GM23338 (cell line): ENCODE measurements around the gene SPATA25. TPM values are rescaled to one million over a fixed set of nuclear protein-coding genes. Genes with fewer than 3 reads are reported as not detected.

ENCODE experiments used
- ATAC-seq: fragments of 200-7000 bp; cut with Tn5 transposase; 3 replicates; pipeline ENCODE4 v1.9.1; 2020
- DNase-seq: peaks from one replicate; pipeline ENCODE4 v3.0.0-alpha.2; 2015; ENCODE audit warnings: low spot score
- H2AFZ ChIP-seq: fragments of 200-600 bp; sonication (generic); 2 replicates; pipeline ENCODE4 v1.8.0; 2016; ENCODE audit warnings: antibody characterized with exemption, mild to moderate bottlenecking, moderate library complexity
- H3F3A ChIP-seq: fragments of 200-600 bp; sonication (generic); replicated peaks from 2 replicates; pipeline ENCODE4 v1.8.0; 2017; ENCODE audit warnings: antibody characterized with exemption, mixed run types, low read depth
- H3K27ac ChIP-seq: fragments of 200-600 bp; sonication (generic); 2 replicates; pipeline ENCODE4 v1.6.1; 2016; ENCODE audit warnings: low read depth
- H3K27me3 ChIP-seq: fragments of 200-600 bp; sonication (generic); 2 replicates; pipeline ENCODE4 v1.8.0; 2016; ENCODE audit warnings: mild to moderate bottlenecking, mixed run types, moderate library complexity; ENCODE audit not compliant: insufficient read depth
- H3K36me3 ChIP-seq: fragments of 200-600 bp; sonication (generic); 2 replicates; pipeline ENCODE4 v1.8.0; 2016; ENCODE audit warnings: mild to moderate bottlenecking; ENCODE audit not compliant: insufficient read depth
- H3K4me1 ChIP-seq: fragments of 200-600 bp; sonication (generic); 2 replicates; pipeline ENCODE4 v1.8.0; 2016; ENCODE audit warnings: mild to moderate bottlenecking, moderate library complexity; ENCODE audit not compliant: insufficient read depth
- H3K4me2 ChIP-seq: fragments of 200-600 bp; sonication (generic); 2 replicates; pipeline ENCODE4 v1.7.1; 2017; ENCODE audit warnings: mixed run types
- H3K4me3 ChIP-seq: fragments of 200-600 bp; sonication (generic); 2 replicates; pipeline ENCODE4 v1.6.1; 2016; ENCODE audit warnings: mixed run types
- H3K79me2 ChIP-seq: fragments of 200-600 bp; sonication (generic); replicated peaks from 2 replicates; pipeline ENCODE4 v1.8.0; 2017; ENCODE audit warnings: mild to moderate bottlenecking; ENCODE audit not compliant: insufficient read depth
- H3K9me2 ChIP-seq: fragments of 200-600 bp; sonication (generic); 2 replicates; pipeline ENCODE4 v1.8.0; 2017; ENCODE audit not compliant: insufficient read depth
- H4K20me1 ChIP-seq: fragments of 200-600 bp; sonication (generic); replicated peaks from 2 replicates; pipeline ENCODE4 v1.8.0; 2017; ENCODE audit warnings: mild to moderate bottlenecking; ENCODE audit not compliant: insufficient read depth
- H3K27ac Mint-ChIP-seq: 2 replicates; pipeline ENCODE4 v1.8.0; 2020; ENCODE audit warnings: inconsistent platforms, mild to moderate bottlenecking, moderate library complexity, mixed read lengths
- H3K27me3 Mint-ChIP-seq: 3 replicates; pipeline ENCODE4 v1.8.0; 2022; ENCODE audit warnings: low read depth, mild to moderate bottlenecking, moderate library complexity, mixed read lengths, inconsistent platforms; ENCODE audit not compliant: insufficient read depth, poor library complexity
- H3K36me3 Mint-ChIP-seq: 3 replicates; pipeline ENCODE4 v1.8.0; 2021; ENCODE audit warnings: low read depth, mild to moderate bottlenecking, inconsistent platforms, moderate library complexity, mixed read lengths
- H3K4me1 Mint-ChIP-seq: 3 replicates; pipeline ENCODE4 v1.8.0; 2020; ENCODE audit warnings: mild to moderate bottlenecking, inconsistent platforms, mixed read lengths
- H3K4me3 Mint-ChIP-seq: 3 replicates; pipeline ENCODE4 v1.8.0; 2021; ENCODE audit warnings: moderate library complexity, mild to moderate bottlenecking, inconsistent platforms, mixed read lengths
- H3K9me3 Mint-ChIP-seq: 3 replicates; pipeline ENCODE4 v1.8.0; 2020; ENCODE audit warnings: moderate library complexity, mild to moderate bottlenecking, inconsistent platforms, mixed read lengths
- EZH2 ChIP-seq: fragments of 200-600 bp; sonication (generic); IDR thresholded peaks from one replicate; pipeline ENCODE4 v1.8.0; 2017; ENCODE audit warnings: antibody characterized with exemption, mild to moderate bottlenecking, low read depth; ENCODE audit not compliant: unreplicated experiment
- EZH2phosphoT487 ChIP-seq: fragments of 200-600 bp; sonication (generic); IDR thresholded peaks from one replicate; pipeline ENCODE4 v1.8.1; 2018; ENCODE audit warnings: antibody characterized with exemption; ENCODE audit not compliant: unreplicated experiment
- STAT1 ChIP-seq: IDR thresholded peaks from one replicate; pipeline ENCODE4 v1.6.1; 2016; ENCODE audit warnings: antibody characterized with exemption; ENCODE audit not compliant: unreplicated experiment
- ZNF114 ChIP-seq: fragments of 250-450 bp; sonication (Bioruptor Pico); IDR thresholded peaks from 2 replicates; pipeline ENCODE4 v1.5.0; 2020; ENCODE audit warnings: mild to moderate bottlenecking, moderate library complexity
- polyA plus RNA-seq: library from polyadenylated mRNA; unstranded; fragments of >200 nt; fragmentation: Nextera tagmentation; extraction: Ambion mirVana; gene quantifications from 2 replicates; pipeline ENCODE4 v1.2.1, GENCODE V29; 2016
- total RNA-seq: library from RNA; depleted of rRNA; stranded (reverse); fragments of >200 nt; shearing (Covaris generic); gene quantifications from 2 replicates; pipeline ENCODE4 v1.2.3, GENCODE V29; 2014
- TF ChIP-seq, protein P1 (sequence below): fragments of 250-450 bp; sonication (Bioruptor Pico); IDR thresholded peaks from 2 replicates; pipeline ENCODE4 v1.5.0; 2020; ENCODE audit warnings: mild to moderate bottlenecking, moderate library complexity
- TF ChIP-seq, protein P2 (sequence below): IDR thresholded peaks from 2 replicates; pipeline ENCODE4 v1.6.1; 2016; ENCODE audit warnings: antibody characterized with exemption

Gene SPATA25
- total and polyA plus RNA-seq, 2 experiments from 2014 or later: 7.5 TPM; not detected in 1

DNA sequence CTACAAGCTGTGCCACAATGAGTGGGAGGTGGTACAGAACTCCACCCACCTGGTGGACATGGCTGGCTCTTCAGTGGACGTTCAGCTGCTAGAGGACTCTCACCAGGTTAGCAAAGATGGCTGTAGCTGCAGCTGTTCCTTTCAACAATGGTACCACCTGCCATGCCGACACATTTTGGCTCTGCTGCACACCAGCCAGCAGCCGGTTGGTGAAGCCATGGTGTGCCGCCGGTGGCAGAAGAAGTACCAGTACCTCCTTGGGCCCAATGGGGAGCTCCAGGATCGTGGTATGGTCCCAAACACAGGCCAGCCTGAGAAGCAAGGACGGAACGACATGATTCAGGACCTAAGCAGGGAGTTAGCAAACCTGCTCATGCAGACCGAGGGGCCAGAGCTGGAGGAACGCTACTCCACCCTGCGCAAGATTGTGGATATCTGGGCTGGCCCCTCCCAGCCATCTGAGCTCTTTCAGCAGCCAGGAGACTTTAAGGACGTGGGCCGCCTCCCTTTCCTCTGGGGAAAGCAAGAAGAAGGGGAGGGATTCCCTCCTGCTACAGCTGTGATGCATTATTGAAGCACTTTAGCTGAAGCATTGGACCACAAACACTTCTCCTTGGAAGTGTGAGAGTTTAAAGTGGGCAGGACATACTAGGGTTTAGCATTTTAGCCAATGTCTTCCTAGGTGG is 9.2 kb downstream of the SPATA25 start:
- Histone ChIP-seq H3K27me3 (no peaks in the 10 kb centered on the region), H3K27ac (no peak overlapping the region), H3K9me2 (no peaks in the 10 kb centered on the region), H4K20me1 (peaks cover 11% of the 10 kb centered on the region; the same call in 1 of the 2 replicates), H3K4me3 (no peak overlapping the region), H2AFZ (no peak overlapping the region), H3K79me2 (peaks cover 14% of the 10 kb centered on the region), H3F3A (no peaks in the 10 kb centered on the region), H3K4me1 (no peaks in the 10 kb centered on the region), H3K36me3 (no peaks in the 10 kb centered on the region), H3K4me2 (no peak overlapping the region)
- no peak for ATAC-seq
- no peak overlapping the region for H3K27ac Mint-ChIP-seq
- no peak for DNase-seq
- peaks cover 6% of the 10 kb centered on the region for H3K27me3 Mint-ChIP-seq
- no peak for TF ChIP-seq EZH2
- no peak for TF ChIP-seq STAT1
- no peak for TF ChIP-seq EZH2phosphoT487
- TF ChIP-seq, protein P1, sequence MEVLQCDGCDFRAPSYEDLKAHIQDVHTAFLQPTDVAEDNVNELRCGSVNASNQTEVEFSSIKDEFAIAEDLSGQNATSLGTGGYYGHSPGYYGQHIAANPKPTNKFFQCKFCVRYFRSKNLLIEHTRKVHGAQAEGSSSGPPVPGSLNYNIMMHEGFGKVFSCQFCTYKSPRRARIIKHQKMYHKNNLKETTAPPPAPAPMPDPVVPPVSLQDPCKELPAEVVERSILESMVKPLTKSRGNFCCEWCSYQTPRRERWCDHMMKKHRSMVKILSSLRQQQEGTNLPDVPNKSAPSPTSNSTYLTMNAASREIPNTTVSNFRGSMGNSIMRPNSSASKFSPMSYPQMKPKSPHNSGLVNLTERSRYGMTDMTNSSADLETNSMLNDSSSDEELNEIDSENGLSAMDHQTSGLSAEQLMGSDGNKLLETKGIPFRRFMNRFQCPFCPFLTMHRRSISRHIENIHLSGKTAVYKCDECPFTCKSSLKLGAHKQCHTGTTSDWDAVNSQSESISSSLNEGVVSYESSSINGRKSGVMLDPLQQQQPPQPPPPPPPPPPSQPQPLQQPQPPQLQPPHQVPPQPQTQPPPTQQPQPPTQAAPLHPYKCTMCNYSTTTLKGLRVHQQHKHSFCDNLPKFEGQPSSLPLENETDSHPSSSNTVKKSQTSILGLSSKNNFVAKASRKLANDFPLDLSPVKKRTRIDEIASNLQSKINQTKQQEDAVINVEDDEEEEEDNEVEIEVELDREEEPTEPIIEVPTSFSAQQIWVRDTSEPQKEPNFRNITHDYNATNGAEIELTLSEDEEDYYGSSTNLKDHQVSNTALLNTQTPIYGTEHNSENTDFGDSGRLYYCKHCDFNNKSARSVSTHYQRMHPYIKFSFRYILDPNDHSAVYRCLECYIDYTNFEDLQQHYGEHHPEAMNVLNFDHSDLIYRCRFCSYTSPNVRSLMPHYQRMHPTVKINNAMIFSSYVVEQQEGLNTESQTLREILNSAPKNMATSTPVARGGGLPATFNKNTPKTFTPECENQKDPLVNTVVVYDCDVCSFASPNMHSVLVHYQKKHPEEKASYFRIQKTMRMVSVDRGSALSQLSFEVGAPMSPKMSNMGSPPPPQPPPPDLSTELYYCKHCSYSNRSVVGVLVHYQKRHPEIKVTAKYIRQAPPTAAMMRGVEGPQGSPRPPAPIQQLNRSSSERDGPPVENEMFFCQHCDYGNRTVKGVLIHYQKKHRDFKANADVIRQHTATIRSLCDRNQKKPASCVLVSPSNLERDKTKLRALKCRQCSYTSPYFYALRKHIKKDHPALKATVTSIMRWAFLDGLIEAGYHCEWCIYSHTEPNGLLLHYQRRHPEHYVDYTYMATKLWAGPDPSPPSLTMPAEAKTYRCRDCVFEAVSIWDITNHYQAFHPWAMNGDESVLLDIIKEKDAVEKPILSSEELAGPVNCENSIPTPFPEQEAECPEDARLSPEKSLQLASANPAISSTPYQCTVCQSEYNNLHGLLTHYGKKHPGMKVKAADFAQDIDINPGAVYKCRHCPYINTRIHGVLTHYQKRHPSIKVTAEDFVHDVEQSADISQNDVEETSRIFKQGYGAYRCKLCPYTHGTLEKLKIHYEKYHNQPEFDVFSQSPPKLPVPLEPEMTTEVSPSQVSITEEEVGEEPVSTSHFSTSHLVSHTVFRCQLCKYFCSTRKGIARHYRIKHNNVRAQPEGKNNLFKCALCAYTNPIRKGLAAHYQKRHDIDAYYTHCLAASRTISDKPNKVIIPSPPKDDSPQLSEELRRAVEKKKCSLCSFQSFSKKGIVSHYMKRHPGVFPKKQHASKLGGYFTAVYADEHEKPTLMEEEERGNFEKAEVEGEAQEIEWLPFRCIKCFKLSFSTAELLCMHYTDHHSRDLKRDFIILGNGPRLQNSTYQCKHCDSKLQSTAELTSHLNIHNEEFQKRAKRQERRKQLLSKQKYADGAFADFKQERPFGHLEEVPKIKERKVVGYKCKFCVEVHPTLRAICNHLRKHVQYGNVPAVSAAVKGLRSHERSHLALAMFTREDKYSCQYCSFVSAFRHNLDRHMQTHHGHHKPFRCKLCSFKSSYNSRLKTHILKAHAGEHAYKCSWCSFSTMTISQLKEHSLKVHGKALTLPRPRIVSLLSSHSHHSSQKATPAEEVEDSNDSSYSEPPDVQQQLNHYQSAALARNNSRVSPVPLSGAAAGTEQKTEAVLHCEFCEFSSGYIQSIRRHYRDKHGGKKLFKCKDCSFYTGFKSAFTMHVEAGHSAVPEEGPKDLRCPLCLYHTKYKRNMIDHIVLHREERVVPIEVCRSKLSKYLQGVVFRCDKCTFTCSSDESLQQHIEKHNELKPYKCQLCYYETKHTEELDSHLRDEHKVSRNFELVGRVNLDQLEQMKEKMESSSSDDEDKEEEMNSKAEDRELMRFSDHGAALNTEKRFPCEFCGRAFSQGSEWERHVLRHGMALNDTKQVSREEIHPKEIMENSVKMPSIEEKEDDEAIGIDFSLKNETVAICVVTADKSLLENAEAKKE (CRISPR knock-in tag): no peak
- no peak for TF ChIP-seq ZNF114 (CRISPR knock-in tag)
- H3K4me3 Mint-ChIP-seq: no peak overlapping the region
- H3K36me3 Mint-ChIP-seq: peaks cover 17% of the 10 kb centered on the region
- peaks cover 4% of the 10 kb centered on the region; the same call in 1 of the 3 replicates for H3K9me3 Mint-ChIP-seq
- peaks cover 8% of the 10 kb centered on the region; the same call in 2 of the 3 replicates for H3K4me1 Mint-ChIP-seq

DNA sequence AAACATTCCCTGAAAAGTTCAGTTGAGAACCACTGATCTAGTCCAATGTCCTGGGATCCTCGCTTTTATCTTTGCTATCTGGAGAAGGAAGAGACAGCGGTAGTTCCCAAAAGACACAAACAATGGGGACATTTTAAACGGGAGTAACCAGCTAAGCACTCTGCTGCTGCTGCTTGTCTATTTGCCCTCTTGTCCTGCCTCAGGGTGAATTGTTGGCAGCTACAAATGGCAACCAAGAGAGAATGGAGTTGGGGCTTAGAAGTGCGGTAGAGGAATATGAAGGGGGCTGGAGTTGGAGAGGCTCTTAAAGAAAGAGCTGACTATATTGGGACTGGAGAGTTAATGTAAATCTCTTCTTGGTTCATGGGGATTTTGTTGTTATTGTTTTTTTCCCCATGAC is 12.8 kb downstream of the SPATA25 start:
- Mint-ChIP-seq H3K36me3 (peaks cover 9% of the 10 kb centered on the region; the same call in 1 of the 3 replicates), H3K4me3 (no peak overlapping the region), H3K27ac (no peak overlapping the region), H3K4me1 (no peaks in the 10 kb centered on the region), H3K9me3 (peaks cover 4% of the 10 kb centered on the region; the same call in 1 of the 3 replicates), H3K27me3 (peaks cover 5% of the 10 kb centered on the region)
- no peak for ATAC-seq
- Histone ChIP-seq H3K27me3 (no peaks in the 10 kb centered on the region), H3K79me2 (no peaks in the 10 kb centered on the region), H3K4me2 (no peak overlapping the region), H3K36me3 (no peaks in the 10 kb centered on the region), H3K4me1 (no peaks in the 10 kb centered on the region), H4K20me1 (no peaks in the 10 kb centered on the region), H3K27ac (no peak overlapping the region), H3F3A (no peaks in the 10 kb centered on the region), H3K9me2 (no peaks in the 10 kb centered on the region), H3K4me3 (no peak overlapping the region), H2AFZ (no peak overlapping the region)
- no peak for DNase-seq
- no peak for TF ChIP-seq EZH2
- TF ChIP-seq, protein P2, sequence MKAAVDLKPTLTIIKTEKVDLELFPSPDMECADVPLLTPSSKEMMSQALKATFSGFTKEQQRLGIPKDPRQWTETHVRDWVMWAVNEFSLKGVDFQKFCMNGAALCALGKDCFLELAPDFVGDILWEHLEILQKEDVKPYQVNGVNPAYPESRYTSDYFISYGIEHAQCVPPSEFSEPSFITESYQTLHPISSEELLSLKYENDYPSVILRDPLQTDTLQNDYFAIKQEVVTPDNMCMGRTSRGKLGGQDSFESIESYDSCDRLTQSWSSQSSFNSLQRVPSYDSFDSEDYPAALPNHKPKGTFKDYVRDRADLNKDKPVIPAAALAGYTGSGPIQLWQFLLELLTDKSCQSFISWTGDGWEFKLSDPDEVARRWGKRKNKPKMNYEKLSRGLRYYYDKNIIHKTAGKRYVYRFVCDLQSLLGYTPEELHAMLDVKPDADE: no peak
